CD4-positive, alpha-beta T cell treated with Interleukin-10 for 1 hour (primary cell): ENCODE results near the gene ARL6IP4.

Experiments
- DNase-seq: peaks from one replicate; pipeline ENCODE4 v3.0.0-alpha.2; 2020

Gene ARL6IP4

DNA sequence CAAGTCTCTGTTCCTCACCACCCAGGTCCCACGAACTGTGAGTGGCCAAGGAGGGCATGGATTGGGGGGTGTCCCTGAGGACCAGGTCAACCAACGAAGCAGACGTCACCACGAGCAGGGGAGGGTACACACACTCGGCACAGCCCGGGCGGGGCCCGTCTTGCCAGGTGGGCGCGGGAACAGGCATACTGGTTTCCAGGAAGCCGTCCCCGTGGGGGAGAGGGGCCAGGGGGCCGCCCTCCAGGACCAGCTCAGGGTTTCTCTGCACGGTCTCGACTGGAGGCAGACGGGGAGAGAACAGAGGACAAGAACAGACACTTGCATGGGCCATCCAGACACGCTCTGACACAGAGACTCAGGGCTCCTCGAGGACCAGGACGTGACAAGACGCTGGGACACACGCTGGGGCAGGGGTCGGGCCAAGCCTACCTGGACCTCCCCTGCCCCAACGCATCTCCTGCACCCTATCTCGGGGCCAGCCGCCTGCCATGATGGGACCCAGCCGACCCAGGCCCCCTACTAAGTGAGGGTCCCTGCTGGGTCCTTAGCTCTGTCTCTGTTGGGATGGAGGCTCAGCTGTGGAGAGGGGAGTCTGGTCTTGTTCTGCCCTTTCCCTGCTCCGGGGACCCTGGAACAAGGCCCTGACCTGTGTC, 11.3 kb downstream of the ARL6IP4 start:
- no peak for DNase-seq

DNA sequence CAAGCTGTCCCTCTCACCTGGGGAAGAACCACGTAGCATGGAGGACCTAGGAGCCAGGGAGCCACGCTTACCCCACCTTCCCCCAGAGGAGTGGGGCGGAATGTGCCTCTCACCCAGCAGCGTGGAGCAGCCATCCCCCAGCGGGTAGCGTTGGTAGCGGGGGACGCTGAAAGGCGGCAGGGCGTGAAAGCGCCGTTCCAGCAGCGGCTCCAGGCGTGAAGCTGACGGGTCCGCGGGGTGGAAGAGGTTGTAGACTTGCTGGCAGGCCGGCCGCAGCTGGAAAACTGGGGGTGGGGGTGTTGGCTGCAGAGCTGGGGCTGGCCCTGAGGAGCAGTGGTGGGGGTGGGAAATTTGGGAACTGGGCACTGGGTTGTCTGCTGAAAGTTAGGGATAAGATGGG, 11.9 kb downstream of the ARL6IP4 start:
- no peak for DNase-seq

DNA sequence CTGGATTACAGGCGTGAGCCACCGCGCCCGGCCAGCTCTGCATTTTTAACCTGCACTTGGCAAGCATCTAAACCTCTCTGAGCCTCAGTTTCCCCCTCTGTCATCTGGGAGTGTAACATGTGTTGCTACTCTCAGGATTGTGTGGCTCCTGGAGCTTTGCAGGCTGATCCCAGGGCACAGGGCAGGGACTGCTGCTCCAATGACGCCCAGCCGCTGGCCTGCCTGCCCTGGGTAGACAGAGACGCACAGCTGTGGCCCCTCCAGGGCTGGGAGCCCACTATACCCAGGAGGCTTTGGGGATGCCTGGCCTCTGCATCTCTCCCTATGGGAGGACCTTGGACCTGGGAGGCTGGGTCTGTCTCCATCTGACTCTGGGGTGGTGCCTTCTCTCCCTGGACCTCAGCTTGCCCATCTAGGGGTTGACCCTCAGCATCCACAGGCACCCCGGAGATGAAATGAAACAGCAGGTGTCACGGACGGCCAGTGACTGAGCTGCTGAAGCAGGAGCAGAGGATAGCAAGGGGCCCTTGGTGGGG, 13.7 kb downstream of the ARL6IP4 start:
- DNase-seq: no peak

DNA sequence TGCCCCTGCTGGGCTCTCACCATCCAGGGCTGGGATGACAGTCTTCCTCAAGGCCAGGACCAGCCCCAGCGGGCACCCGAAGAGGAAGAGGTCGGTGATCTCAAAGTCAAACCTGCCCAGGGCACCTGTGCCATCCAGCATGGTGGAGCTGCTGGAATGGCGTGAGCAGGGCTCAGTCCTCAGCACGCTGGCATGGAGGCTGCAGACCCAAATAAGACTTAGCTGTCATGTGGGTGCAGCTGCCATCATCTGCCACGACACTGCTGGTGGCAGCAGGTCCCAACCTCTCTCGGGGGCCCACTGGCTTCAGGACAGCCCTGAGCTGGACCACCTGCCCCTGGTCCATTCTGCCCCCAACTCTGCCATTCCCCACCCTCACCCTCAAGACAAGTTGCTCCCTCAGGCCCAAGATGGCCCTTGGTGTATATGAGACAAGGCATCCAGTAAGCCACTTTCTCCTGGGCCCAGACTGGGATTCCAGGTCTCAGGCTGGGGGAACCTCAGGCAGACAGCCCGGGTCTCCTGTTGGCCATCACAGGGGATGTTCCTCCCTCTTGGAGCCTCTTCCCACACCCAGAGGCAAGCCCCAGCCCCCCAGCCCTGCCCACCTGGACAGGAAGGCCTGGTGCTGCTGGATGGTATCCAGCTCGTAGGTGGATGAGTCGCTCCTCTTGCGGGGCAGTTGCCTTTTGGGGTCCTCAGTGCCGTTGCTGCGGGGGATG, 14.5 kb downstream of the ARL6IP4 start:
- DNase-seq: no peak

DNA sequence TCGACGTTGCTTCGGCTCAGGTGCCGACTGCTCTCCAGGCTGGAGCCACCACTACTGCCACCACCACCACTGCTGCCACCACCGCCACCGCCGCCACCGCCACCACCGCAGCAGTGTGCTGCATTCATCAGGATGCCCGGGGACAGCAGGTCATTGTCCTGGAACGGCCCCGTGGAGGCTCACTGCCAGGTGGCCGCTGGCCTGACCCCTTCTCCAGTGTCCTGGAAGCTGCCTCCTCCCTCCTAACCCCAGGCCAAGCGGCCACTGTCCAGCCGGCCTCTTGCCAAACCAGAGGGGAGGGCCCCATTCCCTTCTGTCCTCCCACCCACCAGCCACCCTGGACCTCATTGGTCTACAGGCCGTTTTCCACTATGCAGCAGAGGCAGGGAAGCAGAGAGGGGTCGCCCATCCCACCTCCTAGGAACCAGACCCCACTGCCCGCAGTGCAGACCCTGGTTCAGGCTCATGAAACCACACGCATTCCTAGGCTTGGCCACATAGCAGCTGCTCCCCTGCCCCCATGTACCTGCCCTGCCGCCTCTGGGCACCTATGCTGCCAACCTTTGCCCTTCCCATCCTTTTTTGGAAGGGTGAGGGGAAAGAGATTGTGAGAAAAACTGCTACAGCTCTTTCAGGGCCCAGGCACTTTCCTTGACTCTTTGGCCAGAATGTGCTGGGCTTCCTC, 15.2 kb downstream of the ARL6IP4 start:
- DNase-seq: no peak

DNA sequence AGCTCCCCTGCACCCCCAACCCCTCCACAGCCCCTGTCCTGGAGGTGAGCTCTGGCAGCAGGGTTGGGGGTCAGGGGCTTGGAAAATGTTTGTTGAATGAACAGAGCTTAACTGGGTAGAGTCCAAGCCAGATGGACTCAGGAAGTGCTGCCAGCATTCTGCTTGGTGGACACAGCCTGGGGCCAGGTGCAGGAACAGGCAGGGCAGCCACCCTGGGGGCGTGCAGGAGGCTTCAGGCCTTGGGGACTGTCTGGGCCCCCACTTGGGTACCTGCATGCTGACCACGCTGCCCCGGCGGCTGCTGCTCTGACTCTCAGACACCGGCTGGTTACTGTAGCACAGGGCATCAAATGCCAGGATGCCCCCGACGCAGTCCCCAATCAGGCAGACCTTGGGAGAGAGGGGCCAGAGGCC, 15.7 kb downstream of the ARL6IP4 start:
- DNase-seq: no peak

DNA sequence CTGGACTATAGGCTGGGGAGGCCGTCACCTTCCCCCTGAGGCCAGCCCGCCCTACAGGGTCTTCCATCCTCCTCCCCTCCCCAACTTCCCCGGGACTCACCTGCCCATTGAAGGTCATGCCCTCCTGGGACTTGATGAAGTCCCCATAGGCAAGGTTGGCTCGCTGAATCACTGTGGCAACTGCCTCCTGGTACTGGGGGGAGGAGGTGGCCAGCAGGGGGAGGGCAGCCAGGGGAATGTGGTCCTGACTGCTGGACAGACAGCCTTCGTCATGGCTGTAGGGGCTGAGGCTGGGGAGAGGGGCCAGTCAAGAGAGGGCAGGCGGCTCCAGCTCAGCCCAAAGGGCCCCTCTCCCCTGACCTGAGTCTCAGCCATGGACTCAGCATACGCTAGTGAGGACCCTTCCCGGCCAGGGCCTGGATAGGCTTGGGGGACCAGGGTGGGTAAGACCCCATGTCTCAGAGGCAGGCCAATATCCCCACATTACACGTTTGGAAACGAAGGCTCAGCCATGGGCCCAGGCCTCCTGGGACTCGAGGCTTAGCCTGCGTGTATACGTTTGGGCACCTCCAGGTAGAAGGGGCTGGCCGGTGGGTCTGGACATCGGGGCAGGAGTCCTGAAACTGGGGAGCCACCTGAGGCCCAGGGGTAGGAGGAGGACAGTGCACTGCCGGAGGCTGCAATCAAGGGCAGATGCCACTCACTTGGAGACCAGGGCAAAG, 16.3 kb downstream of the ARL6IP4 start:
- DNase-seq: no peak

DNA sequence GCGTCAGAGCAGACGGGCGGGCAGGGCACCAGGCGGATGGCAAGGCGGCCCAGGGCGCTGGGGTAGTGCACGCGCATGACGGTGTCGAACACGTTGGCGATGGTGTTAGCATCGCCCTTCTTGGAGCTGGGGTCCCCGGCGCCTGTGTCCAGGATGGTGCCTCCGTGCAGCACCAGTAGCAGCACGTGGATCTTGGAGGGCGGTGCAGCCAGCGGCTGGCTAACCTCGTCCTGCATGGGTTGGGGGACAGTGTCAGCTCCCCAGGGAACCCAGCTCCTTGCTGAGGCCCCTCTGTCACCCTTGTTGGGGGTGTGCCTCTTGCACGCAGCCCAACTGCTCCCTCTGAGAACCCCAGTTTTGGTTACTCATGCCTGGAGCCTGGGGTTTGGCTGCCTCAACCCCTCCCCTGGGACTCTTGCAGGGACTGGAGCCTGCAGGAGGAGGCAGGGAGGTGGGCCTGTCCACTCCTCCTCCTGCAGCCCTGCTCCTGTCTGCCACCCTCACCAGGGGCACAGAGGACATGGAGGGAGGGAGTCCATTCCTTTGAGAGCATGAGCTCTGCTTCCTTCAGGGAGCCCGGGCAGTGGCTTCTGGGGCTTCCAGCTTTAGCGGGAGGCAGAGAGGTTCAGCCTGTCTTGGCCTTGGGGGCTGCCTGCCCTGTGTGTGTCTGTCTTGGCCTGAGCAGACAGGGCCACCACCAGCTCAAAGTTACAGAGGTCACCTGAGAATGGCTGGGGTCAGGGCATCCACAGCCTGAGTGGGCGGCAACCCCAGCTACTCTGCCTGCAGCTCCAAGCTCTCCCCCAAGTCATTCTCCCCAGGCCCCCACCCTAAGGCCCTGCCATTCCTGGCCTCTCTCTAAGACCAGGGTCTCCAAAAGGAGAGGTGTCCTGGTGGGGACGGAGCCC, 17.1 kb downstream of the ARL6IP4 start:
- no peak for DNase-seq

DNA sequence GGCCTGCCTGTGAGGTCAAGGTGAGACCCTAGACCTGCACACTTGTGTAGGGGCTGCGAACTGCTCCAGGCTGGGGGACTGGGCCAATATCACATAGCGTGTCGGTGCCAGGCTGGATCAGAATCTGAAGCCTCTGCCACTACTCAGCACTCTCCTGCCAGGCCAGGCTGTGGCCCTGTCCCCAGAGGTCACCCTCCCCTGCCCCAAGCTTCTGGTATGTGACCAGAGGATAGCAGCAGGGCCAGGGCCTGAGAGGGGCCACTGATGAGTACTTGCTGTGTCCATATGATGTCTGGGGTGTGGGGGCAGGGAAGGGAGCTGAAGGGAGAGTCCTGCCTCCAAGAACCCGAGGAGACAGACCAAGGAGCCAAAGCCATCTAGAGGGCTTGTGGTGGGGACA, 17.8 kb downstream of the ARL6IP4 start:
- DNase-seq: no peak

DNA sequence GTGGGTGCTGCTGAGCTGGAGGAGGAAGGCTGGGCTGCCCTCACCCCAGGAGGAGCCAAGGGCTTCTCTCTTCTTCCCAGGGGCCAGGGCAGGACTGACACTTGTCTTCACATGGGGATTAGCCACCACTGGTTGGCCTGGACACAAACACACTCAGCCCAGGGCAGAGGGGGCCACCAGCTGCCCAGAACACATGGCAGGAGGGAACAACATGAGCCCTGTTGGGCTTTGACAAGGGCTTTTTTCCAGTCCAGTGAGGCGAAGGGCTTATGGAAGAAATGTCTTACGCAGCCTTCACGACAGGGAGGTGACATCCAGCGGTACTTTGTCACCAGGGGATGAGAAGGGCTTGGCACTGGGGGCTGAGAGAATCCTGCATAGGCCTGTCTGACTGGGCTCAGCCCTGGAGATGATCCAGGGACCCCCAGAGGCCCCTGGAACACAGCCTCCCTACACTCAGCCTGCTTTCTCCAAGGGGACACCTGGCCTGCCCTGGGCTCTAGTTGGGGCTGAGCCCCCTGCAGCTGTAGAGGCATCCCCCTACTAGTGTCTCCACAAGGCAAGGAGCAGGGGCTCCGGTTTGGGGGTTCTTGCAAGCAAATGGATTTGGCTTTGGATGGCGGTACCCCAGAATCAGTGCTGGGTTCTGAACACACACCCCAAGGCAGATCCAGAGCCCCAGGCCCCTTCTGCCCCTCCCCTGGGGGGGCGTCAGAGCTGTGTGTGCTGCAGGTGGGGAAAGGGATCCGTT, 18.9 kb downstream of the ARL6IP4 start:
- DNase-seq: no peak

DNA sequence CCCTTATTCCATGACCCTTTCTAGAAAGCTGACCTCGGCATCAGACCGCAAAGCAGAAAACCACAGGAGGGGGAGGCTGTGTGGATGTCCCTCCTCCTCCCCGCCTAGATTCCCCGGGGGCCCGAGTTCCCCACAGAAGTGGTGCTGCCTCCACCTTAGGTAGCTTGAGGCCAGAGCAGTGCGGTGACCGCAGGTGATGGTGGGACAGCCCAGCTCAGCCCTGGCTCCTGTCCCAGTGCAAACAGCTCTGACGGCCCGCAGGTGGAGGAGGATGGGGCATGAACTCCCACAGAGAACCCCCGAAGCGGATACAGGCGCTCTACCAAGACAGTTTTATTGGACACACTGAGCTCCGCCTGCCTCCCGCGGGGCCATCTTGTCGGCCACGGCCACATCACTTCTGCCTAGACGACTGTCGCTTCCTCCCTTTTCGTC, 19.5 kb downstream of the ARL6IP4 start:
- no peak for DNase-seq

DNA sequence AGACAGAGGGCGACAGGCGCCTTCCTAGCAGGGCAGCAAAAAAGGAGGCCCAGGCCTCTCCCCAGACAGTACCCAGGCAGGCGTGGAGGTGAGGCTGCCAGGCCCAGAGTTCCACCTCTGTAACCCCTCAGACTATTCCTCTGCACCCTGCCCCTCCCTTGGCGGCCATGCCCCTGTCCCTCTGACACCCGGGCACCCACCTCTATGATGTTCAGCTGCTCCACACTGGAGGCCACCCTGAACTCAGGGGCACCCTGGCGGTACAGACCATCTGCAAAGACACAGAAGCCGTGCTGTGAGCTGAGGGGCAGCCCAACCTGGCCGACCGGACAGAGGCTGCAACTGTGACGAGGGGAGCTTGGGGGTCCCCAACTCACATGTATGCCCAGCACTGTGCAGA, 20.1 kb downstream of the ARL6IP4 start:
- no peak for DNase-seq

DNA sequence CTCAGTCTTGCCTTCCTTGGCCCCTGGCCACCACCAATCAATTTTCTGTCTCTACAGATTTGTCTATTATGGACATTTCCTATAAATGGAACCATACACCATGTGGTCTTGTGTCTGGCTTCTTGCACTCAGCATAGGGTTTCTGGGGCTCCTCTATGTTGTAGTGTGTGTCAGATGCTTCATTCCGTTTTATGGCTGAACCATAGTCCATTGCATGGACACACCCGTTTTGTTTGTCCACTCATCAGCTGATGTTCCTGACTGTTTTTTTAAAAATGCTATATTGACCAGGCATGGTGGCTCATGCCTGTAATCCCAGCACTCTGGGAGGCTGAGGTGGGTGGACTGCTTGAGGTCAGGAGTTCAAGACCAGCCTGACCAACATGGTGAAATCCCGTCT, 21.0 kb downstream of the ARL6IP4 start:
- DNase-seq: no peak

DNA sequence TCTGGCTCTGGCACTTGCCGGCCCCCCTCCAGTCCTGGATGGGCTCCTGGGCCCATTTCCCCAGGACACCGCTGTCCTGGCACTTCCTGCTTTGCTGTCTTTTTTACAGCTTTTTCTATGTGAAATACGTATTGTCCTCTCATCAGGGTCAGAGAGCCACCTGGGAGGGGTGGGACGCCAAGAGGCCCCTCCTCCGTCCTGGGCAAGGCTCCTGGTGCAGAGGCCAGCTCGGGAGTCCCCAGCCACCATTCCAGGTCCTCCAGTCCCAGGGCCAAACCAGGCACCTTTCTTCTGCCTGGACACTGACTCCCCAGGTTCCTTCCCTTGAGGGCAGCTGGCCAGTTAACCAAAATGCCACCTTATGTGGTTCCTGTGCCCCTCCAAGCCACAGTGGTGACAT, 22.8 kb downstream of the ARL6IP4 start:
- no peak for DNase-seq

DNA sequence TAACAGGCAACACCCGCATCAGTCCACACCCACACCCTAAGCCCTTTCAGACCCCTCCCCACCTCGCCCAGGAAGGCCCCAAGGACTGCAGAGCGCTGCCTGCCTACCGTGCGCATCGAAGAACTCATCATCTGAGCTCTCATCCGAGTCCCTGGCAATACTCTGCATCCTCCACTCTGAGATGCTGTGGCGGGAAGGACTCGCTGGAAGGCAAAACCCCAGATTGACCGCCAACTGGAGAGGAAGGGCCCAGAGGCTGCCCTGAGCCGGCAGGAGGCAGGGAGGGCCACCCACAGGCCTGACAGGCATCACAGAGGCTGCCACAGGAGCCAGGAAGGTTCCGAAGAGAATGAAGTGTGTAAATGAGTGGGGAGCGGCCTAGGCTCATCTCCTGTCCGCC, 23.8 kb downstream of the ARL6IP4 start:
- no peak for DNase-seq

DNA sequence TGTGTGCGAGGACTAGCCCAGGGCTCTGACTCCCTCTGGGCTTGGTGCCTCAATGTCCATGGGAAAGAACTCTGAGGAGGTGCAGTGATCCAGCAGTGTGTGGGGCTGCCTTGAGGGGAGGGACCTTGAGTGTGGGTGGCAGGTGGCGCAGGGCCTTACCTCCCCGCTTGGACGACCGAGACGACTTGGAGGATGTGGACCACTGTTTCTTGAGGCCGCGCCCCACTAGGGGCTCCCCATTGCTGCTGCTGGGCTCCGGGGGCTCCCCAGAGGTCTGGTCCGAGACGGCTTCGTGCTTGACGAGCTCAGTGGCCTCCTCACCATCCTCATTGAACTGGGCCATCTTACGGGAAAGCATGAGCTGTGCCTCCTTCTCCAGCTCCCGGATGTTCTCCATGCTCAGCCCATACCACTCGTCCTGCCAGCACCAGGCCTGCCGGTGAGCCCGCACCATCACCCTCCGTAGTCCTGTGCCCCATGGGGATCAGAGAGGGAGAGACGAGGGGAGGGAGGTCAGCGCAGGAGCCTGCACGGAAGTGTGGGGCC, 24.7 kb downstream of the ARL6IP4 start:
- no peak for DNase-seq

DNA sequence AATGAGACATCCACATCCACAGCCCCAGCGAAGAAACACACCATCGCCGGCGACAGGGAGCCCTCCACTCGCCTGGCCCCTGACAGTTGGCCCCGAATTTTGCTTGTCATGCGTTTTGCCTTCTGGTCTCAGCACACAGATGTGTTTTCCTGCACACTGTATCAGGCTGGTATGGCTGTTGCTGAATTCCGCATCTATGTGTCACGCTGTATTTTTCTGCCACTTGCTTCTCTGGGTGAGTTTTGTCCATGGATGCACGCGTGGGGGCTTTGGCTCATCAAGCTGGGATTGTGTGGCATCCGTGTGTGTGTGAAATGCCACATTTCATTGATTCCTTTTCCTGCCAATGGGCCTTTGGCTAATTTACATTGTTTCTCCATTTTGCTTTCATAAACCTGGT, 26.5 kb downstream of the ARL6IP4 start:
- DNase-seq: no peak

DNA sequence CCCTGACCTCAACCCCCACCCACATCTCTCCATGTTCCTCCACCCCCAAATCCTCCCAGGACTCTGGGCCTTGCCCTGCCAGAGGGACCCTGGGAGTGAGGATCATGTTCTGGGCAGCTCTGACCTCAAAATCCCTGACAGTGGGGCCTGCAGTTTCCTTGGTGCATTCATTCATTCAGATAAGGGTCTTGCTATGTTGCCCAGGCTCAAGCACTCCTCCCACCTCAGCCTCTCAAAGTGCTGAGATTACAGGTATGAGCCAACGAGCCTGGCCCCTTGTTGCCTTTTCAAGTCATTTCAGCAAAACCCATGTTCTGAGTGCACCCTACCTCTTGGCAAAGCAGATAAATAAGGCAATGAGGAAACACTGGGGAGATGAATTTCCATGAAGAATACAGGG, 29.6 kb downstream of the ARL6IP4 start:
- no peak for DNase-seq

DNA sequence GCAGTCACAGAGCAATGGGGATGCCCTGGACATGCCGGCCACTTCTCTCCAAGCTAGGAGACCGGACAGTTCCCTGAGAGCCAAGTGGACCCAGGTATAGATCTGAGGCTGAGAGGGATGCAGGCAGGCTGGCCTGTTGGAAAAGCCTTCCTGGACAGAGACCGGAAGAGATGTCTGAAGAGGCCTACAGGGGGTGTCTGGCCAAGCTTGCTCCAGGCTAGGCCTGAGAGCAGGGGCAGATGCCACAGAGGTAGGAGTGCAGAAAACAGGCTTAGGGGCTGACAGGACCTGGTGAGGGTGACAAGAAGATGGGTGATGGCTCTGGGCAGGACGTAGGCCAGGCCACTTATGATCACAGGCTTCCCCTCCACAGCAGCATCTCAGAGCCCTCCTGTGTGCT, 30.2 kb downstream of the ARL6IP4 start:
- no peak for DNase-seq

DNA sequence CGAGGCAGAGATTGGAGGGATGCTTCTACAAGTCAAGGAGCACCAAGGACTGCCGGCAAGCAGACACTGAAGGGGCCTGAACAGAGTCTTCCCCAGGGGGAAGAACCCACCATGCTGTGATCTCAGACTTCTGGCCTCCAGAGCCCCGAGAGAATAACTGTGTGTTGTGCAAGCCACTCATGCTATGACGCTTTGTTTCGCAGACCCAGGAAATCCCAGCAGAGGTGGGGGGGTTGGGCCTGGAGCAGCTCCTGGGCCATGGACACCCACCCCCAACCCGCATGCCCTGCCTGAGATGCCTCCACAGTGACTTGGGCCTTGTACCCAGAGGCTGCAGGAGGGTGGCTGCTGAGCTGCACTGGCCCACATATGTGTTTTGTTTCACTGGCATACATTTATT, 31.2 kb downstream of the ARL6IP4 start:
- DNase-seq: no peak
